Psoas muscle (tissue), 8 donors: ENCODE data around the gene OR1L6. TPM values are rescaled to one million over a fixed set of nuclear protein-coding genes. Genes with fewer than 3 reads are reported as not detected.

ENCODE experiments used
- ATAC-seq, 4 donors: fragments of 200-7000 bp; cut with Tn5 transposase; one replicate each; pipeline ENCODE4 v1.9.1; 2020; ENCODE audit warnings: moderate library complexity in 3 of 4, mild to moderate bottlenecking in 2 of 4
- DNase-seq, 2 donors: peaks; one replicate each; pipeline ENCODE4 v3.0.0-alpha.2; 2020
- H3K27ac ChIP-seq: fragments of 200-600 bp; one replicate; pipeline ENCODE4 v1.8.0; 2022
- H3K27me3 ChIP-seq, 3 donors: fragments of 200-600 bp in 1 of 3; one replicate each; pipeline versions ENCODE4 v1.6.1 to v1.8.0; 2013 to 2022; ENCODE audit warnings: low read length in 2 of 3, mild to moderate bottlenecking in 2 of 3, moderate library complexity in 1 of 3; ENCODE audit not compliant: insufficient read depth in 3 of 3
- H3K36me3 ChIP-seq, 2 donors: fragments of 200-600 bp in 1 of 2; one replicate each; pipeline versions ENCODE4 v1.6.1 to v1.8.0; 2013 to 2022; ENCODE audit warnings: low read depth in 1 of 2, mild to moderate bottlenecking in 1 of 2, moderate library complexity in 1 of 2; ENCODE audit not compliant: insufficient read depth in 1 of 2
- H3K4me1 ChIP-seq: fragments of 200-600 bp; one replicate; pipeline ENCODE4 v1.8.0; 2022
- H3K4me3 ChIP-seq: fragments of 200-600 bp; one replicate; pipeline ENCODE4 v1.8.0; 2022; ENCODE audit warnings: mild to moderate bottlenecking
- H3K9me3 ChIP-seq: fragments of 200-600 bp; one replicate; pipeline ENCODE4 v1.8.0; 2022
- CTCF ChIP-seq: fragments of 200-600 bp; IDR thresholded peaks from one replicate; pipeline ENCODE4 v1.8.0; 2022; ENCODE audit warnings: antibody characterized with exemption
- WGBS, 3 donors: extraction: QIAGEN DNeasy Blood & Tissue Kit; methylation state at CpG; one replicate each; pipeline versions ENCODE4 v1.1.6 to v1.1.7; 2013; 5-methylcytosine and 5-hydroxymethylcytosine counted together
- intact Hi-C, 2 donors: fragments of 100-400 bp; cut with DNase I; formaldehyde crosslinking; loops; one replicate each; pipeline versions ENCODE4 v1.11.0 to v1.14.2; 2022
- polyA plus RNA-seq, 3 donors: library from polyadenylated mRNA; stranded (reverse); fragments of 200-250 nt; gene quantifications; one replicate each; pipeline ENCODE4 v1.2.3, GENCODE V29; 2013
- total RNA-seq, 4 donors: library from RNA; stranded (reverse); fragmentation: NEBNext Ultra II Directional in 2 of 4; extraction: Animal tissue kit (Norgen Biotek cat#: 25700) in 2 of 4; gene quantifications; one replicate each; pipeline versions ENCODE4 v1.2.1 to v1.2.4, GENCODE V29; 2021 to 2023
- donor health status: healthy with polysubstance abuse.
- donor health status: DM: no; HTN: no; CAD: no; lungs with moderate emphysema.
- donor health status: Bipolar disorder and iron deficiency.
- donor health status: healthy.
- donor health status: DM: yes; HTN: yes; CAD: no.
- donor health status: DM: no; HTN: no; CAD: no.
- donor health status: DM: no; HTN: no; CAD: no.
- donor health status: DM: yes; HTN: yes; CAD: no.

Gene OR1L6
- total and polyA plus RNA-seq, 7 donors, result not detected

- H3K4me3 ChIP-seq, result no peak overlapping the region
- no peak for TF ChIP-seq CTCF
- H3K4me1 ChIP-seq, result no peaks in the 10 kb centered on the region
- no peaks in the 10 kb centered on the region for H3K27me3 ChIP-seq
- WGBS, 3 donors, result 61 to 68% (median 62%) methylated on average over 4 of the region's 4 CpGs
- ATAC-seq (no peak), DNase-seq (no peak)
- intact Hi-C loops, result no loop called here
- H3K36me3 ChIP-seq, result no peaks in the 10 kb centered on the region
- H3K9me3 ChIP-seq, result no peaks in the 10 kb centered on the region
- H3K27ac ChIP-seq, result no peak overlapping the region
Observed at GRCh38 chr9:122780026-122780425, 37.9 kb downstream of the OR1L6 start.

GRCh38 chr9:122781671-122782070, 39.6 kb downstream of the OR1L6 start:
- Histone ChIP-seq H3K36me3 (no peaks in the 10 kb centered on the region), H3K27ac (no peak overlapping the region), H3K9me3 (no peaks in the 10 kb centered on the region), H3K4me1 (no peaks in the 10 kb centered on the region), H3K4me3 (no peak overlapping the region), H3K27me3 (no peaks in the 10 kb centered on the region)
- no peak for ATAC-seq
- TF ChIP-seq CTCF, result no peak
- DNase-seq, result no peak
- intact Hi-C loops, result no loop called here
- 61 to 66% (median 61%) methylated on average over 3 of the region's 3 CpGs for WGBS, 3 donors

GRCh38 chr9:122785269-122785668, 43.2 kb downstream of the OR1L6 start:
- no peaks in the 10 kb centered on the region for H3K36me3 ChIP-seq
- H3K9me3 ChIP-seq, result no peaks in the 10 kb centered on the region
- intact Hi-C loops, result no loop called here
- H3K27ac ChIP-seq, result no peak overlapping the region
- ATAC-seq (no peak), DNase-seq (no peak)
- no peak for TF ChIP-seq CTCF
- no peaks in the 10 kb centered on the region for H3K27me3 ChIP-seq
- no peaks in the 10 kb centered on the region for H3K4me1 ChIP-seq
- H3K4me3 ChIP-seq, result no peak overlapping the region

- 86 to 91% (median 88%) methylated on average over 4 of the region's 4 CpGs for WGBS, 3 donors
- intact Hi-C loops, result no loop called here
Observed at GRCh38 chr9:122786338-122786737, 44.2 kb downstream of the OR1L6 start.

More at GRCh38 chr9:122786338-122786737, 44.2 kb downstream of the OR1L6 start:
- Histone ChIP-seq H3K9me3 (no peaks in the 10 kb centered on the region), H3K27me3 (no peaks in the 10 kb centered on the region), H3K36me3 (no peaks in the 10 kb centered on the region), H3K4me1 (no peaks in the 10 kb centered on the region), H3K27ac (no peak overlapping the region), H3K4me3 (no peak overlapping the region)
- no peak for ATAC-seq
- no peak for TF ChIP-seq CTCF
- DNase-seq, result no peak
